Heart left ventricle (tissue), 16 donors: ENCODE data around the gene NEMP1. TPM values are rescaled to one million over a fixed set of nuclear protein-coding genes. Genes with fewer than 3 reads are reported as not detected.

Experiments used
- ATAC-seq, 4 donors: fragments of 200-7000 bp; cut with Tn5 transposase; one replicate each; pipeline ENCODE4 v1.9.1; 2020 to 2022; ENCODE audit warnings: moderate library complexity in 4 of 4, mild to moderate bottlenecking in 3 of 4, moderate number of reproducible peaks in 1 of 4
- DNase-seq, 5 donors: peaks; one replicate each; pipeline ENCODE4 v3.0.0-alpha.2; 2020
- H3K27ac ChIP-seq, 12 donors: fragments of 200-600 bp; sonication (generic) in 4 of 12; one replicate each; pipeline versions ENCODE4 v1.5.0 to v1.8.0; 2016 to 2022; ENCODE audit warnings: mild to moderate bottlenecking in 2 of 12
- H3K27me3 ChIP-seq, 9 donors: fragments of 200-600 bp; sonication (generic) in 2 of 9; one replicate each; pipeline versions ENCODE4 v1.5.1 to v1.8.0; 2016 to 2022; ENCODE audit warnings: mild to moderate bottlenecking in 3 of 9
- H3K36me3 ChIP-seq, 9 donors: fragments of 200-600 bp; sonication (generic) in 2 of 9; one replicate each; pipeline versions ENCODE4 v1.5.0 to v1.8.0; 2018 to 2022; ENCODE audit warnings: mild to moderate bottlenecking in 2 of 9
- H3K4me1 ChIP-seq, 12 donors: fragments of 200-600 bp; sonication (generic) in 4 of 12; one replicate each; pipeline versions ENCODE4 v1.5.0 to v1.8.0; 2016 to 2022; ENCODE audit warnings: mild to moderate bottlenecking in 3 of 12
- H3K4me3 ChIP-seq, 12 donors: fragments of 200-600 bp; sonication (generic) in 4 of 12; one replicate each; pipeline versions ENCODE4 v1.5.0 to v1.8.0; 2017 to 2022; ENCODE audit warnings: mild to moderate bottlenecking in 9 of 12, moderate library complexity in 4 of 12
- H3K9me3 ChIP-seq, 12 donors: fragments of 200-600 bp; sonication (generic) in 4 of 12; one replicate each; pipeline versions ENCODE4 v1.5.0 to v1.8.0; 2016 to 2022; ENCODE audit warnings: mild to moderate bottlenecking in 1 of 12
- CTCF ChIP-seq, 12 donors: fragments of 200-600 bp; sonication (generic) in 4 of 12; IDR thresholded peaks; one replicate each; pipeline versions ENCODE4 v1.5.0 to v1.8.0; 2018 to 2022; ENCODE audit warnings: antibody characterized with exemption in 12 of 12, mild to moderate bottlenecking in 5 of 12
- POLR2A ChIP-seq, 2 donors: fragments of 450-650 bp; IDR thresholded peaks; one replicate each; pipeline ENCODE4 v1.6.1; 2017; ENCODE audit warnings: antibody characterized with exemption in 2 of 2, mild to moderate bottlenecking in 2 of 2, moderate library complexity in 2 of 2
- WGBS, 4 donors: extraction: QIAGEN DNeasy Blood & Tissue Kit in 2 of 4; methylation state at CpG; one replicate each; pipeline versions ENCODE4 v1.1.5 to v1.1.7; 2013 to 2018; 5-methylcytosine and 5-hydroxymethylcytosine counted together
- intact Hi-C, 10 donors: fragments of 100-400 bp; cut with DNase I; formaldehyde crosslinking; loops; one replicate each; pipeline versions ENCODE4 v1.11.1 to v1.14.2; 2022
- polyA plus RNA-seq, 2 donors: library from polyadenylated mRNA; stranded (reverse); fragments of 200-250 nt; gene quantifications; one replicate each; pipeline ENCODE4 v1.2.3, GENCODE V29; 2013
- total RNA-seq, 9 donors: library from RNA; depleted of rRNA in 2 of 9; stranded (reverse); fragments of >200 nt in 2 of 9; fragmentation: NEBNext Ultra II Directional in 3 of 9; extraction: Animal tissue kit (Norgen Biotek cat#: 25700) in 3 of 9; gene quantifications; one replicate each; pipeline versions ENCODE4 v1.1.0 to v1.2.4, GENCODE V29; 2016 to 2023
- donor health status: ischemic (EF 13 %, LVEDD 7.1; RV severe dilation, severe dysfunction).
- donor health status: healthy with polysubstance abuse.
- donor health status: DM: no; HTN: yes; CAD: no.
- donor health status: DM: no; HTN: no; CAD: no.
- donor health status: ischemic (EF 25% LVEDD 6.9; RV normal size, moderate dysfunction).
- donor health status: ischemic (EF 25% LVEDD 5.7; RV mildly dilated, moderate dysfunction).
- donor health status: healthy.
- donor health status: DM: yes; HTN: yes; CAD: no.
- donor health status: ischemic (EF 35%, LVEDD 5.7; RV mildly dilated, moderate dysfunction).
- donor health status: nonischemic (EF 11% LVEDD 7.7; RV severe dilation, severe dysfunction).
- donor health status: DM: yes; HTN: yes; CAD: no.
- donor health status: PGD.
- donor health status: ischemic (EF 29% LVEDD 5.4; RV normal size, mild dysfunction).
- donor health status: nonischemic (EF 23%, LVEDD 6.1; RV moderate dilation, normal function).

The NEMP1 gene
- total and polyA plus RNA-seq, 11 donors, result 1.4 to 12.0 (median 3.5) TPM

GRCh38 chr12:57016348-57016747 is 62.2 kb downstream of the NEMP1 start, which contains the start of gene TAC3:
Gene TAC3, minus strand, starts transcription at chr12:57016529. Its CDS starts 732 bp downstream, at chr12:57015797.
- Histone ChIP-seq H3K27ac (no peak within 1 kb of the TSS), H3K36me3 (no peaks in the 10 kb centered on the region), H3K27me3 (peaks cover 0 to 34% (median 10%) of the 10 kb centered on the region in 9 donors), H3K9me3 (no peaks in the 10 kb centered on the region), H3K4me3 (no peak within 1 kb of the TSS), H3K4me1 (peaks cover 0 to 5% (median 0%) of the 10 kb centered on the region in 12 donors)
- no peak for DNase-seq
- ATAC-seq, result no peak
- TF ChIP-seq CTCF (IDR thresholded peaks at IDR 0.05), result no peak
- no peak for TF ChIP-seq POLR2A (IDR thresholded peaks at IDR 0.05)
- 25 to 34% (median 32%) methylated on average over 6 of the region's 6 CpGs for WGBS, 4 donors
- intact Hi-C loops, result no loop called here

GRCh38 chr12:57012600-57013465 is 65.8 kb downstream of the NEMP1 start:
- Histone ChIP-seq H3K9me3 (no peaks in the 10 kb centered on the region), H3K36me3 (no peaks in the 10 kb centered on the region), H3K27ac (no peak overlapping the region), H3K4me3 (no peak overlapping the region), H3K27me3 (peaks cover 0 to 34% (median 10%) of the 10 kb centered on the region in 9 donors), H3K4me1 (peaks cover 0 to 7% (median 0%) of the 10 kb centered on the region in 12 donors)
- intact Hi-C loops, result loop anchor here in 1 of 10 donors (5.0 kb wide), 1 partner anchor 44 kb away; no protein-coding TSS in a partner anchor
- ATAC-seq (no peak), DNase-seq (no peak)
- WGBS, 4 donors, result 77 to 80% (median 78%) methylated on average over 7 of the region's 7 CpGs
- no peak for TF ChIP-seq POLR2A (IDR thresholded peaks at IDR 0.05)
- no peak for TF ChIP-seq CTCF (IDR thresholded peaks at IDR 0.05)

GRCh38 chr12:57011438-57012424 is 66.9 kb downstream of the NEMP1 start:
- DNase-seq, result no peak
- ATAC-seq, result no peak
- Histone ChIP-seq H3K27ac (no peak overlapping the region), H3K36me3 (no peaks in the 10 kb centered on the region), H3K27me3 (peaks cover 0 to 29% (median 6%) of the 10 kb centered on the region in 9 donors), H3K9me3 (no peaks in the 10 kb centered on the region), H3K4me1 (peaks cover 0 to 11% (median 3%) of the 10 kb centered on the region in 12 donors), H3K4me3 (no peak overlapping the region)
- TF ChIP-seq POLR2A (IDR thresholded peaks at IDR 0.05), result no peak
- TF ChIP-seq CTCF (IDR thresholded peaks at IDR 0.05), result no peak
- intact Hi-C loops, result loop anchor here in 1 of 10 donors (5.0 kb wide), 1 partner anchor 46 kb away; no protein-coding TSS in a partner anchor
- WGBS, 4 donors, result 58 to 60% (median 60%) methylated on average over 12 of the region's 12 CpGs
